Fibroblast of skin of back (primary cell): ENCODE data around the gene RAD51B.

Source experiments
- DNase-seq: peaks from one replicate; pipeline ENCODE4 v3.0.0-alpha.2; 2013

Gene RAD51B

DNA sequence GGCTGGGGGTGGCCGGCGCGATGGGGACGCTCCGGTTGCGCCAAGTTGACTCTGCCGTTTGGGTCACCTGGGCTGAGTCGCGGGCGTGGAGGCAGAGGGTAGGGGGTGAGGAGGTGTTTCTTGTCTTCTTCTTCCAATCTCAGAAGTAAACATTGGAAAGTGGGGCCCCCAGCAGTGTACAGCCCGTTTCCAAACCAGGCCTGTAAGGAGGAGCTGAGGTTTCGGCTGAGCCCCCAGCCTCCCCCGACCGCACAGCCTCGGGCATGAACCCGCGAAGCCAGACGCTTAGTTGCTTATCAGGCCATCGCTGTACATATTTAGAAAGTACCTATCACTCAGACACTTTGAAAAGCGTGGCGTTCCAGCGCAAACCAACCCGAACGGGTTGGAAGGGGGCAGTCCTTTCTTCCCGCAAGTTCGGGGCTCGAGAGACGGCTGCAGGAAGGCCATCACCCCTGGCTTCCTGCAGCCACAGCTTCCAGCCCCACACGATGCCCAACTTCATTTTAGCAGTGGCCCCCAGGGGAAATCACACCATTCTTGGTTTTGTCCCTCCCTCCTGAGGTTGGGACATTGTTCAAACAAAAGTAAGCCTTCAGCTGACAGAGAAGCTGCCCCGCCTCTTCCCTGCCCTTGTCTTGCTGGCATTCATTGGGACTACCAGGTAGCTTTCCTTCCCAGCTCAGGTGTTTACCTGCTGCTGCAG, 809.2 kb downstream of the RAD51B start:
- DNase-seq = no peak

DNA sequence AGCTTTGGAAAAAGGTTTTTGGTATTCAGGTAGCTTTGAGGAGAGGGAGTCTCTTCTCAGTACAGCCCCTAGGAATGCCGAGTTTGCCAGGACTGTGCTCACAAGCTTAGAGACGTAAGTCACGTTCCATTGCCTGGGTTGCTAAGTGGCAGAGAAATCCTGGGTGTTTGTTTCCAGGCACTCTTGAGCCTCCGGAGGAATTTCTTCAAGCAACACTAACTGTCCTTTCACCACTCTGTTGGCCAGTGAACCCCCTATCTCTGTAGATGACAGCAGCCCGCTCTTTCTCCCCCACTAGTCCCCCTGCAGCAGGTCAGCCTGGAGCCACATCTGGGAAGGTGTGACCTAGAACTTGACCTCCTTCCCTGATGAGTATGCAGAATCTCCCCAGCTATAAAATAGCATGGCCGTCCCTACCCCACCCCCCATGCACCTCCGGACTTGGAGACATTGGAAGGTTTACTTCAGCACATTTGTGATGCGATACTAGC, 810.5 kb downstream of the RAD51B start:
- DNase-seq = no peak

DNA sequence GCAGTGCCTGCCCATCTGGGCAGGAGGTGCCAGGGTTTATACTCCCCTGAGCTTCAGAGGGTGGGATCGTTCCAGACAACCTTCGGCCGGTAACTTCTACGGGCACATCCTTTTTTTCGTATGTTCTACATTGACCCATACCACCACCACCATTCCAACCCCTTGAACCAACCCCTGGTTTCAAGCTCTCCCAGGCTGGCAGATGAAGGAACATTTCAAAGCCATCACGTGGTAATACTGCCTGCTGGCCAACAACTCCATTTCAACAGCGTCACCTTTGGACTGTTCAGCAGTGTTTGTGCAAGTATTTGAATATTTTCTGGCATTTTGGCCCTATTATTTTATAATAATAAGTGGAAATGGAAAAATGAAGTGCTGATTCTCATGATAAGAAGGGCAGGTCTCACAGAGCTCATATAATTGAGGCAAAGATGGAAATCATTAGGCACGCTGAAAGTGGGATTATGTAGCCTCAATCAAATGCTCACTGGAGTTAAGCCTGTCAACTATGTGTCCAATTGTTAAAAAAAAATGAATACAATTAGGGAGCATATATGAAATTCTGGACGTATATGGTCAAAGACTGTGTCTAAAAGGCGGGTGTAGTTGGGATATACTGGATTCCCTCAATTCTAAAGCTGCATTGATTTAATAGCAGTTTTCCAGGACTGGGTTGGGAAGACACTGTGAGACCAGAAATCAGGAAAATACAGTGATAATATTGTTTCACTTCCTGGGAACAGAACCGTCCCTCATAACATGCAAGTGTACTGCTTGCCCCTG, 811.2 kb downstream of the RAD51B start:
- DNase-seq = no peak

DNA sequence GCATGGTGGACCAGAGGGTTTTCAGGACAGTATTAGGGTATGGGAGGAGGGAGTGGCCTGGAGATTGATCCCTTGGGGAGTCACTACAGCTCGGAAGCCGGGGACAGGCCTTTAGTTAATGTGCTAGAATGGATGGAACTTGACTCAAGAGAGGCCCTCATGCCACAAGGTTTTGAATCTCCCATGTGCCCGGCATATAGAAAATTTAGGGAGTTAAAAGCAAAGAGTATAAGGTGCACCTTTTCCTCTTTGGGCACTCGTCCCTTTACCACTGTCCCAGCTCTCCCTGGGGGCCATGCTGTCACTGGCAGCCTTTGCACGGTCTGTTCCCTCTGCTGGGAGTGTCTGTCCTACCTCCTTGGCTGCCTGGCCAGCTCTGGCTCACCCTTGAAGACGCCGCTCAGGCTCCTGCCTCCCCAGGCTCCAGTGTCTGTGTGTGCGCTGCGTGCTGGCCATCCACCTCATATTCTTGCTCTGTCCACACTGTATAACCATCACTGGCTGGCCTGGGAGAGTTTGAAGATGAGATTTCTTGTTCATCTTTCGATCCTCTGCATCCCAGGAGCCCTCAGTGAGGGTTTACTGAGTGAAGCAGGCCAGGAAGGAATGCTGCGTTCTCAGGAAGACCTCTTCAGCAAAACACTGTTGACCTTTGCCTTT, 811.9 kb downstream of the RAD51B start:
- no peak for DNase-seq

DNA sequence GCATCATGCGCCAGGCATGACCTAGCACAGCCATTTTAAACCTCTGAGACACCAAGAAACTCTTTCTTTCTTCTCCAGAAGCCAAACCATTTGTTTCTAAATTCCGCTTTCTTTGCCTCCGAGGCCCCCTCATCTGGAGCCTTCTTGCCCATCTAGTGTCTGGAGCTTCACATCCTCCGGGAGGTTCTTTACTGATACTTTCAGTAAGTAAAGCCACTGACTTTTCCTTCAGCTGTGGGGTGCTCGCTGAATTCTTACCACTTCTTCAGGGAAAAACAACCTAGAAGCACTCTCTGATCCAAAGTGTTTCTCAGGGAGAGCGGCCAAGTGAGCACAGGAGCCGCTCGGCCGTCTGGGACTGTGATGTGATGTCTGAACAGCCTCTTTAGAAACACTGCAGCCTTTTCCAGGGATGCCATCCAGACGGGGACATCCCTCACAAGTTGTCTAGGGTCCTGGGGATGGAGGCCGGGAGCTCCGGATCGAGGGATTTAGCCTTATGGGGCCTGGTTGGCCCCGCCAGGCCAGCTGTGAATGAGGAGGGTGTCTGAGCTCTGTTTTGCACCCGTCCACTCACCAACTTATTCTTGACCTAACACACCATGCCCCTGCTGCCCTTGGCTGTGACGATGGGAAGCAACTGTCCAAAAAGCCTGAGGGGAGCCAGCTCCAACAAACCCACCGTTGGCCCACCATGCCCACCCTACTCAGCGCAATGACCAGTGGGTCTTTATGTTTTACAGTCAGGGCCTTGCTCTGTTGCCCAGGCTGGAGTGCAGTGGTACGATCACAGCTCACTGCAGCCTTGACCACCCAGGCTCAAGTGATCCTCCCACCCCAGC, 812.7 kb downstream of the RAD51B start:
- DNase-seq = no peak

DNA sequence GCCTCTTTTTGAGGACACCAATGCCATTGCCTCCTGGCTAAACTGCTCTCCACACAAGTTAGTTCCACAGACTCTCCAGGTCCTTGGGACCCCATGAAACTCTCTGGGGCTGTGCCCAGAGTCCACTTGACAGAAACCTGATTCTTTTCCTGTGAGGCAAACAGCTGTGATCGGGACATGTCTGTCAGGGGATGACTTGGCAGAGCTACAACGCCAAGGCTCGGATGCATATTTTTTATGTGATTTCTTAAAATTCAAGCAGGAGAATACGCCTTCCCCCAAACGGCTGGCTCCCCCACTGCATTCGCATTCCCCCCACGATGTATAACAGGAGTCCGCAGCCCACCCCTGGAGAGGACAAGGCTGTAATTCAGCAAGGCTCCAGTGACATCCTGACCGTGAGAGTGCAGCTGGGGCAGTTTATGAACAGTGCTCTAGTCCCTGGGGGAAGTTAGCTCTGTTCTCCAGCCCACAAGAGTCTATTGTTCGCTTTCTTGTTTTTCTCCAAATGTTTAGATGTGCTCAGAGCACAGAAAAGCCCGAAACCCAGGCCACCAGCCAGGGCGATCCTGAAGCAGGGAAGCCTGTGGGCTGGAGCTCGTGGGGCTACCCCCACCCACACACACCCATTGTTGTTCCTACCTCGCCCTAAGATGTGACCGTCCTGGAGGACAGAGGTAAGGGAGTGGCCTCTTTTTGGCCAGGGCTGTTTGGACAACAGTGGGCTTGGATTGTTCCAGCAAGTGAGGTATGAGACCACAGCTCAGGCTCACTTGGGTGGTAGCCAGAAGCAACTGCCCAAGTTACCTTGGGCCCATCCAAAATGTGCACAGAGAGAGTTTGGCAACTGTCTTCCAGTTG, 813.8 kb downstream of the RAD51B start:
- no peak for DNase-seq

DNA sequence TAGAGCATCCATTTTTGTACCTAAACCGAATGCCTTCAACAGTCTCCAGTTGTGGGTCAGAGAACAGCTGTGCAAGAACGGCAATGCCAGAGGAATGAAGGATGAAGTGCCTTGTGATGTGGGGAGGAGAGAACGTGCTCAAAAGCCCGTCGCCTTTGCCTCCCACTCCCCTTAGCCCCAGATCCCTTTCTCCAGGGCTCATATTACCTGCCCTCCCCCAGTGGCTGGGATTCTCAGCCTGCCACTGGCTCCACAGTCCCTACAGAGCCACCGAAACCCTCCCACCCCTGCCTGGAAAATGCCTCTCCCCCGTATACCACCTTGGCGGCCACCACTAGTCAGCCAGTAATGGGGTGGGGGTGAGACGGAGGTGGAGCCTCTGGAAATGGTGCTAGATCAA, 814.8 kb downstream of the RAD51B start:
- DNase-seq = no peak

DNA sequence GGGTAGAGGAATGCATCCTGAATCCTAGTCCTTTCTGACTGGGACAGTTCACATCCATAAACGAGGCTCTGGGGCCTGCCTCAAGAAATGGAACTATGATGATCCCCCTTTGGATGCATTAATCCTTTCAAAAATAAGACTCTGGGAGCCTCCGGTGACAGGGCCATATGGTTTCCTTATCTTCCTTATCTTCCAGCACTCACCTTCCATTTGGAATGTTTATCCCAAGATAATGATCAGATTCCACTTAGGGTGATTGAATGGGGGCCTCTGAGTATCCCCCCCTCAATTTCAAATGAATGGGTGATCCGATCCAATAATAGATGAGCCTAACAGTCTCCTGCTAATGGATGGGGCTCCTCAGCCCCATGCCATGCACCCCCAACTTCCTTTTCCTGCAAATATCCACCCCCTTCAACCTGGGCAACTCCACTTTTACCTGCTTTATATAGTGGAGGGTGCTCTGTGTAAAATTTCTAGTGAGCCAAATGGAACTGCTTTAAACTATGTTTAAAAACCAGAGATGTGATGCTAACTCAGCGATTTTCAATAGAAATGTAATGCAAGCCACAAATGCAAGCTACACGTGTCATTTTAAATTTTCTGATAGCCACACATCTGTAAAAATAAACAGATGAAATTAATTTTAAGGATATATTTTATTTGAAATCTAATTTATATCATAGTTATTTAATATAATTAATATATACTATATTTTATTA, 815.5 kb downstream of the RAD51B start:
- no peak for DNase-seq

DNA sequence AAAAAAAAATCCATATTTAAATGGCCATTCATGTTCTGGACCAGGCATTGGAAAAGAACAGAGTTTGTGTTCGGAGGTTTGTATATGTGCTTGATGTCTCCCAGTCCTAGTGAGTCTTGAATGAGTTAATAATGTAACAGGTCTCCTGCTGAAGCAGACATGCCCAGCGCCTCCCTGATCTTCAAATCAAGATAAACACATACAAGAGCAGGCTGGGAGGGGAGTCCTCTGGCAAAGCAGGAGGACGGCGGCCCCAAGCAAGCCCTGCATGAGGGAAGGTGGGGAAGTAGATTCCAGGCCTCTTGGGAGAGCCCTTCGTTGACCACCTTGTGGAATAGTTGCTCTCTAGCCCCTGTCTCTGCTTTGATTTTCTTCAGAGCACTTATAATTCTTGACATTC, 817.0 kb downstream of the RAD51B start:
- DNase-seq = no peak

DNA sequence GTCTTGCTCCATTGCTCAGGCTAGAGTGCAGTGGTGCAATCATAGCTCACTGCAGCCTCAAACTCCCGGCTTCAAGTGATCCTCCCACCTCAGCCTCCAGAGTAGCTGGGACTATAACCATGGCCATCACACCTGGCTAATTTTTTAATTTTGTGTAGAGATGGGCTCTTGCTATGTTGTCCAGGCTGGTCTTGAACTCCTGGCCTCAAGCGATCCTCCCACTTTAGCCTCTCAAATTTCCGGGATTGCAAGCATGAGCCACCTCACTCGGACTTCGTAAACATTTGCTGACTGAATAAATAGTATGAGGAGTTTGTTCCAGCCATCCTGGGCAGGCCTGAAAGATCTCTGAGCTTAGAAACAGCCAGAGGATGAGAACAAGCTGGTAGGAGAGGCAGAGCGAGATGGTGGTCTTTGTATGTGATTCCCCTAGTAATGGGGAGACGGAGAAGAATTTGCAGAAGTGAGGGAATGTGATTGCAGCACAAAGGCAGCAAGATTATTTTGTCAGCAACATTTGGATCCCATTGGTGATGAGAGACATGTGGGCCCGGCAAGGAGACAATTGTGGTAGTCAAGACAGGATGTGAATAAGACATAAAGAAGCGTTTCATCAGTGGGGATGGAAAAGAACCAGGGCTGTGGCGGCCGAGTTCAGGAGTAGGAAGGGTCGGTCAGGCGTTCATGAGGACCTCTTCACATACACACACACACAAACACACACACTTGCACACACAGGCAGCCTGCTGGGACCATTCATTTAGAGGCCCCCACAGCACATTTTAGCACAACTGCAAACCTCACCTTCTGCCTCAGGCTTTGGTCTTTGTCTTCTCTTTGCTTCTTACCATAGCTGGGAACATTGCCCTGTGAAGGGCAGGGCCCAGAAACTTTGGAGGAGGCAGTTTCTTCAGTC, 817.8 kb downstream of the RAD51B start:
- peak; percentile 63 for DNase-seq

DNA sequence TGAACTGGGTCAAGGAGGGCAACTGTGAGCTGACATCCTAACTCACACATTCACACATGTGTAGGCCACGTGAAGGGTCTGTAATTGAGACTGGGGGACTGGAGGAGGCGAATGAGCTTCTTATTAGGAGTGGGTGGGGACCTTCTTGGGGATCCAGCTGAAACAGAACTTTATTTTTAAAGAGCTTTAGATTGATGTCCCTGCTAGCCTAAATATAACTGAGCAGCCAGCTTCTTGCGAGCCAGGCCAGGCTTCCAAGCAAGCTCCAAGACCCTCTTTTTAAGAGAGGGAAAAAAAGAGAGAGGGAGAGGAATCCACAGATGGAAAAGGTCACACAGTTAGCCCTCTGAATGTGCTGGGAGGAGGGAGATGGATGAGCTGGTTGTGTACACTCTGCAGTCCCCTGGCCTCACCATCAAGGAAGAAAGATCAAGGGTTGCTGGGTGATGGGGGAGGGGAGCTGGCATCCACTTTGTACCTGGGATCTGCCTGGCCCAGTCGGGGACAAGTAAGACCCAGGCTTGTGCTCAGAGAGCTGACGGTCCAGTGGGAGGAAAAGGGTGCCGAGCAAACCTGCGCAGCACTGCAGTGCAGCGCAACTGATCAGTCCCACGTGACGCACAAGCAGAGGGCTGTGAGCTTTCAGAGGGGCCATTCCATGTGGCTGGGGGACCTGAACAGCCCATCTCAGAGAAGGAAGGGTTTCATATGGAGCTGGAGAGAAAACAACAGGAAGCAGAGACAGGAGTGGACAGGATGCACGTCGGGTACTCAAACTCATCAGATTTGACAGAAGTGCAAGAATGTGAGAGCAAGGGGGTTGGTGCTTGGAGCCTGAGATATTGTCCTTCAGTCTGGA, 818.8 kb downstream of the RAD51B start:
- DNase-seq = no peak

DNA sequence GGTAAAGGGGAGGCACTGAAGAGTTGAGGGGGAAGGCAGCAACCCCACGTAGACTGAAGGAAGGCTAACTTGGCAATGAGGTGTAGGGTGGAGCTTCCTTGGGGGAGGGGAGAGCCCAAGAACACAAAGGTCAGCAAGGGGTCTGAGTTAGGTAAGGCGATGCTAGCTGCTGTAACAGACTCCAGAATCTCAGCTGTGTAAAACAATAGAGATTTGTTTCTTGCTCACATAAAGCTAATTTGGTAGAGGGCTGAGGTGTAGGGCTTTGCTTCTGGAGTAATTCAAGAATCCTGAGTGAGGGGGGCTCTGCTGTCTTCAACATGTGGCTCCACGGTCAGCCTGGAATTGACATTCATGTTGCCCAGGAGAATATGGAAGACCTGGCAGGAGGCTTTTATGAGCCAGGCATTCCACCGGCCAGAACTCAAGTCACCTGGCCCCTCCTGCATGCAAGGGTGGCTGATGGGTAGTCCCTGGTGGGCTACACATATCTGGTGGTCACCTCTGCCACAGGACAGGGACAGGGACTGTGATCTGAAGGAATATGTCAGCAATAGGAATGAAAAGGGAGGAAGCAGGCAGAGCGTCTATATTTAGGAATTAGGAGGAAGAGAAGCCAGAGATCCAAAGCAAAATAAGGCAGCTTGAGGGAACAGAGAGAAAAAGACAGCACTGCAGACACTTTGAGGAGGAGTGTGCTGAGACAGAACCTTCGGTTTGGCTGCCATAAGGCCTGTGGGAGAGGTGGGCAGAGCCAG, 819.6 kb downstream of the RAD51B start:
- no peak for DNase-seq

DNA sequence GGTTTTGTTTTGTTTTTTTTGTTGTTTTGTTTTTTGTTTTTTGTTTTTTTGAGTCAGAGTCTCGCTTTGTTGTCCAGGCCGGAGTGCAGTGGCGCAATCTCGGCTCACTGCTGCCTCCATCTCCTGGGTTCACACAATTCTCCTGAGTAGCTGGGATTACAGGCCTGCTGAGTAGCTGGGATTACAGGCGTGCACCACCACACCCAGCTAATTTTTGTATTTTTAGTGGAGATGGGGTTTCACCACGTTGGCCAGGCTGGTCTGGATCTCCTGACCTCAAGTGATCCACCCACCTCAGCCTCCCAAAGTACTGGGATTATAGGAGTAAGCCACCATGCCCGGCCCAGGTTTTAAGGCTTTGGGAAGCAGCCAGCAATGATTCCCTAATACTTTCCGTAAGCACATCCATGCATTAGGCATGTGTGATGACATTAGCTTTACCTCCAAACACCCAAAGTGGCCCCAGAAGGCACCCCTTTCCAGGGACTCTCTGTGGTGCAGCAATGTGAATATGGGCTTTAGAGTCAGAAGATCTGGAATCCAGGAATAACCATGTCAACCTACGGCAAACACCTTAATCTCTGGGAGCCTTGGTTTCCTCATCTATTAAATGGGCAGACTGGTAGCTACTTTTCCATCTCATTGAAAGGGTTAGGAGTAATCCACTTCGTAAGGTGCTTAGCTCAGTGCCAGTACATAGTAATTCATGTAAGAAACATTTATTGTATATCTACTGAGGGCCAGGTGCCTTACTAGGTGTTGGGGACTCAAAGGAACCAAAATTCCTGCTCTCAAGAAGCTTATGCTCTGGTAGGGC, 820.4 kb downstream of the RAD51B start:
- no peak for DNase-seq

DNA sequence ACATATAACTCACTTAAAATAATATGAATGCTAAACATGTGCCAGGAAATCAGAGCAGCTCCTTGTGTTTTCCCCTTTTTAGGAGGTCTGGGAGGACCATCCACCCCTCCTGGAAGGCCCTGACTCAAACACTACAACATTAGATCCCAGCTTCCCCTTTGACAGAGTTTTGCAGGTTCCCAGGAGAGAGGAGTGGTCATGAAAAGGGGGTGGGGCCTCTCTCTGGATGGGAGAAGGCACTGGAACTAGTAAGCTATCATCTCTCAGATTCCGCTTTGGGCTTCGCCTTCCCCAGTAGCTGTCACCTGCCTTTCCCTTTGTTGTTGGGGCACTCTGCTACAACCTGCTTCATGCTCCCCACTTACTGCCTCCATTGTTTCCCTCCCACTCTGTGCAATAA, 824.1 kb downstream of the RAD51B start:
- no peak for DNase-seq

DNA sequence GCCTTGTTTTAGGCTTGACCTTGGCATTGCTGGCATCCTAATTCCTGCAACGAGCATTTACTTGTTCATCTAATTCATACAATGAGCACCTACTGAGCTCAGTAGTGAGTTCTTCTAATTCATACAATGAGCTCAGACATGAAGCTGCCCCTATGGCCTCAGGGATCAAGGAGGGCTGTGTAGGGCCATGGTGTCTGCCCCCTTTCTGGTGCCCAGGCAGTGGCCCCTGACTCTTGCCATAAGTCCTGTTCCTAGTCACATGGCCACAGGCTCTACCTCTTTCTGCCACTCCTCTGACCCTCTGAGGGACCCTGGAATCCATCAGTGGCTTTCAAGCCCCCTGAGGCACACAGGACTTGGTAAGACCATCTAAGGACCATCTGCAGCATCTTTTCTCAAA, 824.5 kb downstream of the RAD51B start:
- DNase-seq = no peak

DNA sequence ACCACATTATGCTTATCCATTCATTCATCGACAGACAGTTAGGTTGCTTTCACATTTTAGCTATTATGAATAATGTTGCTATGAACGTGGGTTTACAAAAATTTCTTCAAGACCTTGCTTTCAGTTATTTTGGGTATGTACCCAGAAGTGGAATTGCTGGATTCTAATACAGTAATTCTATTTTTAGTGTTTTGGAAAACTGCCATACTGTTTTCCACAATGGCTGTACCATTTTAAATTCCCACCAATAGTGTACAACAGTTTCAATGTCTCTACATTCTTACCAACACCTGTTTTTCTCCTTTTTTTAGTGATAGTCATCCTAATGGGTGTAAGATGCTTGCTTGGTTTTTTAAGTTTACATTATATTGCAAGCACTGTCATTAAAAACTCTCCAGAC, 825.8 kb downstream of the RAD51B start:
- DNase-seq = no peak
